Smooth muscle cell (in vitro differentiated cells): ENCODE measurements around the gene COMMD1. TPM values are rescaled to one million over a fixed set of nuclear protein-coding genes. Genes with fewer than 3 reads are reported as not detected.
A peak's percentile ranks its signal among the peaks of the same experiment; 100 is the strongest.
"Not testable (repeated sequence)": the region's sequence is repeated elsewhere in the genome, so short reads cannot be mapped to it uniquely, and the experiment has no call there.

Experiments used
- DNase-seq: peaks from one replicate; lab custom pipeline; 2025; ENCODE audit not compliant: unreplicated experiment; lab: John Stamatoyannopoulos, UW
- H2AFZ ChIP-seq: fragments of 200-600 bp; sonication (generic); 2 replicates; pipeline ENCODE4 v1.6.0; 2016; ENCODE audit warnings: antibody characterized with exemption, low read depth, mild to moderate bottlenecking
- H3F3A ChIP-seq: fragments of 200-600 bp; sonication (generic); 2 replicates; pipeline ENCODE4 v1.6.0; 2017; ENCODE audit warnings: antibody characterized with exemption, low read depth
- H3K27ac ChIP-seq: fragments of 200-600 bp; sonication (generic); 2 replicates; pipeline ENCODE4 v1.5.1; 2016; ENCODE audit warnings: low read depth, mild to moderate bottlenecking
- H3K27me3 ChIP-seq: fragments of 200-600 bp; sonication (generic); 2 replicates; pipeline ENCODE4 v1.6.1; 2016; ENCODE audit warnings: low read depth, mild to moderate bottlenecking
- H3K36me3 ChIP-seq: fragments of 200-600 bp; sonication (generic); 2 replicates; pipeline ENCODE4 v1.5.1; 2016; ENCODE audit warnings: low read depth
- H3K4me1 ChIP-seq: fragments of 200-600 bp; sonication (generic); 2 replicates; pipeline ENCODE4 v1.5.1; 2016; ENCODE audit warnings: low read depth
- H3K4me2 ChIP-seq: fragments of 200-600 bp; sonication (generic); 2 replicates; pipeline ENCODE4 v1.6.0; 2016; ENCODE audit warnings: mild to moderate bottlenecking
- H3K4me3 ChIP-seq: fragments of 200-600 bp; sonication (generic); 2 replicates; pipeline ENCODE4 v1.5.1; 2016; ENCODE audit warnings: mild to moderate bottlenecking
- H3K79me2 ChIP-seq: fragments of 200-600 bp; sonication (generic); 2 replicates; pipeline ENCODE4 v1.6.0; 2016; ENCODE audit warnings: low read depth, mild to moderate bottlenecking
- H3K9ac ChIP-seq: fragments of 200-600 bp; sonication (generic); 2 replicates; pipeline ENCODE4 v1.6.0; 2016; ENCODE audit warnings: low read depth
- H3K9me3 ChIP-seq: fragments of 200-600 bp; sonication (generic); replicated peaks from 2 replicates; pipeline ENCODE4 v1.5.1; 2016; ENCODE audit warnings: low read depth
- H4K20me1 ChIP-seq: fragments of 200-600 bp; sonication (generic); 2 replicates; pipeline ENCODE4 v1.6.0; 2016; ENCODE audit warnings: low read depth
- CTCF ChIP-seq: fragments of 200-600 bp; sonication (generic); IDR thresholded peaks from 2 replicates; pipeline ENCODE4 v1.5.1; 2017; ENCODE audit warnings: borderline replicate concordance, mild to moderate bottlenecking, antibody characterized with exemption; ENCODE audit not compliant: insufficient read depth, poor library complexity, severe bottlenecking
- WGBS: methylation state at CpG from one replicate; pipeline ENCODE4 v1.1.7; 2016; ENCODE audit warnings: low lambda C conversion rate; 5-methylcytosine and 5-hydroxymethylcytosine counted together
- polyA plus RNA-seq: library from polyadenylated mRNA; unstranded; fragments of >200 nt; fragmentation: Nextera tagmentation; extraction: Ambion mirVana; gene quantifications from 2 replicates; pipeline ENCODE4 v1.2.1, GENCODE V29; 2016
- total RNA-seq: library from RNA; depleted of rRNA; stranded (reverse); fragments of >200 nt; gene quantifications from 2 replicates; pipeline ENCODE4 v1.2.3, GENCODE V29; 2014

COMMD1 gene
- total RNA-seq (37.9 and 50.6 TPM in 2 replicates), polyA plus RNA-seq (73.8 and 82.9 TPM in 2 replicates)

GRCh38 chr2:61905372-61906185 lies at the start of gene COMMD1:
COMMD1 (plus strand) TSS chr2:61905674; CDS start chr2:61905679, 5 bp downstream.
- peaks cover 9% of the 10 kb centered on the region for H3K4me1 ChIP-seq
- no peaks in the 10 kb centered on the region for H3K9me3 ChIP-seq
- H3K79me2 ChIP-seq: peaks cover 18% of the 10 kb centered on the region
- H3K4me3 ChIP-seq: peak within 1 kb of the TSS; percentile 62
- H3K9ac ChIP-seq: peak within 1 kb of the TSS; percentile 55
- H3F3A ChIP-seq: no peaks in the 10 kb centered on the region
- no peak for TF ChIP-seq CTCF
- no peaks in the 10 kb centered on the region for H4K20me1 ChIP-seq
- peak; percentile 30 for DNase-seq
- no peaks in the 10 kb centered on the region for H3K27me3 ChIP-seq
- peak within 1 kb of the TSS; percentile 93 for H3K4me2 ChIP-seq
- whole genome bisulfite sequencing: 2% methylated on average over 32 of the region's 33 CpGs
- H3K27ac ChIP-seq: no peak within 1 kb of the TSS
- H2AFZ ChIP-seq: peak within 1 kb of the TSS; percentile 94
- H3K36me3 ChIP-seq: no peaks in the 10 kb centered on the region

GRCh38 chr2:61857224-61857623 lies 48.2 kb upstream of the COMMD1 start:
- Histone ChIP-seq H3K27ac (no peak overlapping the region), H3K9me3 (no peaks in the 10 kb centered on the region), H3K4me2 (no peak overlapping the region), H3F3A (peaks cover 7% of the 10 kb centered on the region), H3K4me1 (peaks cover 8% of the 10 kb centered on the region), H3K27me3 (no peaks in the 10 kb centered on the region), H3K36me3 (no peaks in the 10 kb centered on the region), H3K4me3 (no peak overlapping the region), H3K9ac (no peak overlapping the region), H3K79me2 (no peaks in the 10 kb centered on the region), H4K20me1 (no peaks in the 10 kb centered on the region), H2AFZ (no peak overlapping the region)
- TF ChIP-seq CTCF: no peak
- no peak for DNase-seq
- WGBS: 90% methylated on average over 3 of the region's 3 CpGs

DNA sequence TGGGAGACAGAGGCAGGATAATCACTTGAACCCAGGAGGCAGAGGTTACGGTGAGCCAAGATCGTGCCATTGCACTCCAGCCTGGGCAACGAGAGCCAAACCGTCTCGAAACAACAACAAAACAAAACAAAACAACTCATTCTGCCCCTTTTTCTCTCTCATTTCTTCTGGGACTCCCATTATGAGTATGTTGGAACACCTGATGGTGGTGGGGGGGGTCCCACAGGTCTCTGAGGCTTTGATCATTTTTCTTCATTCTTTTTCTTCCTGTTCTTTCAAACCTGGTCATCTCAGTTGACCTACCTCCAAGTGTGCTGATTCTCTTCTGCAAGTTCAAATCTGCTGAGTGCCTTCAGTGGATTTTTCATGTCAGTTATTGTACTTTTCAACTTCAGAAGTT lies 43.4 kb upstream of the COMMD1 start:
- no peak overlapping the region for H3K4me3 ChIP-seq
- H3K27ac ChIP-seq: no peak overlapping the region
- H3F3A ChIP-seq: no peaks in the 10 kb centered on the region
- no peak overlapping the region for H3K9ac ChIP-seq
- H3K27me3 ChIP-seq: no peaks in the 10 kb centered on the region
- H3K79me2 ChIP-seq: no peaks in the 10 kb centered on the region
- no peaks in the 10 kb centered on the region for H4K20me1 ChIP-seq
- no peaks in the 10 kb centered on the region for H3K4me1 ChIP-seq
- H2AFZ ChIP-seq: no peak overlapping the region
- no peak for DNase-seq
- H3K9me3 ChIP-seq: no peaks in the 10 kb centered on the region
- WGBS: 93% methylated on average over 5 of the region's 5 CpGs
- no peak overlapping the region for H3K4me2 ChIP-seq
- no peak for TF ChIP-seq CTCF
- H3K36me3 ChIP-seq: no peaks in the 10 kb centered on the region

DNA sequence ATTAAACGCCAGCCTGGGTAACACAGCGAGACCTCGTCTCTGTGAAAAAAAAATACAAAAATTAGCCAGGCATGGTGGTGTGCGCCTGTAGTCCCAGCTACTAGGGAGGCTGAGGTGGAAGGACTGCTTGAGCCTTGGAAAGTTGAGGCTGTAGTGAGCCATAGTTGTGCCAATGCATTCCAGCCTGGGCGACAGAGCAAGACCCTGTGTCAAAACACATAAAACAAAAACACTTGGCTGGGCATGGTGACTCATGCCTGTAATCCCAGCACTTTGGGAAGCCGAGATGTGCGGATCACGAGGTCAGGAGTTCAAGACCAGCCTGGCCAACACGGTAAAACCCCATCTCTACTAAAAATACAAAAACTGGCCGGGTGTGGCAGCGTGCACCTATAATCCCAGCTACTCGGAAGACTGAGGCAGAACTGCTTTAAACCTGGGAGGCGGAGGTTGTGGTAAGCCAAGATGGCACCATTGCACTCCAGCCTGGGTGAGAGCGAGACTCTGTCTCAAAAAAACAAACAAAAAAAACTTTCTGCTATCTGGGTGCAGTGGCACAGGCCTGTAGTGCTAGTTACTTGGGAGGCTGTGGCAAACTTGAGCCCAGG lies 38.9 kb upstream of the COMMD1 start:
- DNase-seq, H2AFZ ChIP-seq, H3K4me3 ChIP-seq, H3K79me2 ChIP-seq, H3K4me1 ChIP-seq, H3K4me2 ChIP-seq, H3F3A ChIP-seq, H3K9ac ChIP-seq, H3K27me3 ChIP-seq, H3K27ac ChIP-seq, H3K9me3 ChIP-seq: not testable (repeated sequence)
- 95% methylated on average over 14 of the region's 14 CpGs for WGBS
- peaks cover 16% of the 10 kb centered on the region for H4K20me1 ChIP-seq
- H3K36me3 ChIP-seq: peaks cover 16% of the 10 kb centered on the region
